DOHH2 (cell line): ENCODE measurements around the gene FGG.

Source experiments
- H3F3A ChIP-seq: fragments of 200-600 bp; sonication (generic), shearing (Covaris generic); 2 replicates; pipeline ENCODE4 v1.6.0; 2016; ENCODE audit warnings: antibody characterized with exemption, mild to moderate bottlenecking; ENCODE audit not compliant: control insufficient read depth, insufficient read depth
- H3K27ac ChIP-seq: fragments of 200-600 bp; sonication (generic); 2 replicates; pipeline ENCODE4 v1.5.1; 2014; ENCODE audit warnings: low read depth, mild to moderate bottlenecking, low read length, moderate library complexity
- H3K27me3 ChIP-seq: fragments of 200-600 bp; sonication (generic); 2 replicates; pipeline ENCODE4 v1.6.1; 2014; ENCODE audit warnings: mild to moderate bottlenecking, low read length, mixed read lengths; ENCODE audit not compliant: control insufficient read depth
- H3K36me3 ChIP-seq: fragments of 200-600 bp; sonication (generic); 2 replicates; pipeline ENCODE4 v1.6.1; 2014; ENCODE audit warnings: mild to moderate bottlenecking, low read length, moderate library complexity, mixed read lengths; ENCODE audit not compliant: control insufficient read depth
- H3K4me1 ChIP-seq: fragments of 200-600 bp; sonication (generic); 2 replicates; pipeline ENCODE4 v1.6.1; 2014; ENCODE audit warnings: mild to moderate bottlenecking, low read length, mixed read lengths; ENCODE audit not compliant: control insufficient read depth
- H3K4me2 ChIP-seq: fragments of 200-600 bp; sonication (generic); 2 replicates; pipeline ENCODE4 v1.6.0; 2014; ENCODE audit warnings: mild to moderate bottlenecking, low read length, moderate library complexity
- H3K4me3 ChIP-seq: fragments of 200-600 bp; sonication (generic); 2 replicates; pipeline ENCODE4 v1.5.1; 2014; ENCODE audit warnings: mild to moderate bottlenecking, low read length, mixed read lengths
- H3K79me2 ChIP-seq: fragments of 200-600 bp; sonication (generic); 2 replicates; pipeline ENCODE4 v1.6.1; 2014; ENCODE audit warnings: mild to moderate bottlenecking, low read length, mixed read lengths; ENCODE audit not compliant: control insufficient read depth
- H3K9me2 ChIP-seq: fragments of 200-600 bp; sonication (generic); replicated peaks from 2 replicates; pipeline ENCODE4 v1.6.1; 2014; ENCODE audit warnings: mild to moderate bottlenecking, low read length, mixed read lengths; ENCODE audit not compliant: control insufficient read depth
- H3K9me3 ChIP-seq: fragments of 200-600 bp; sonication (generic); 2 replicates; pipeline ENCODE4 v1.6.1; 2014; ENCODE audit warnings: antibody characterized with exemption, low read length, mixed read lengths; ENCODE audit not compliant: control insufficient read depth, insufficient read depth
- H4K20me1 ChIP-seq: fragments of 200-600 bp; sonication (generic); 2 replicates; pipeline ENCODE4 v1.6.0; 2014; ENCODE audit warnings: low read depth, mild to moderate bottlenecking, antibody characterized with exemption, low read length, moderate library complexity; ENCODE audit not compliant: control insufficient read depth, insufficient read depth
- CTCF ChIP-seq: fragments of 200-600 bp; sonication (generic); IDR thresholded peaks from one replicate; pipeline ENCODE4 v1.5.1; 2014; ENCODE audit warnings: antibody characterized with exemption, mild to moderate bottlenecking, low read depth, low read length; ENCODE audit not compliant: poor library complexity, severe bottlenecking
- EZH2phosphoT487 ChIP-seq: fragments of 200-600 bp; sonication (generic); IDR thresholded peaks from 2 replicates; pipeline ENCODE4 v1.6.1; 2017; ENCODE audit warnings: borderline replicate concordance, mild to moderate bottlenecking, antibody characterized with exemption, low read length, moderate library complexity, mixed read lengths

FGG gene

DNA sequence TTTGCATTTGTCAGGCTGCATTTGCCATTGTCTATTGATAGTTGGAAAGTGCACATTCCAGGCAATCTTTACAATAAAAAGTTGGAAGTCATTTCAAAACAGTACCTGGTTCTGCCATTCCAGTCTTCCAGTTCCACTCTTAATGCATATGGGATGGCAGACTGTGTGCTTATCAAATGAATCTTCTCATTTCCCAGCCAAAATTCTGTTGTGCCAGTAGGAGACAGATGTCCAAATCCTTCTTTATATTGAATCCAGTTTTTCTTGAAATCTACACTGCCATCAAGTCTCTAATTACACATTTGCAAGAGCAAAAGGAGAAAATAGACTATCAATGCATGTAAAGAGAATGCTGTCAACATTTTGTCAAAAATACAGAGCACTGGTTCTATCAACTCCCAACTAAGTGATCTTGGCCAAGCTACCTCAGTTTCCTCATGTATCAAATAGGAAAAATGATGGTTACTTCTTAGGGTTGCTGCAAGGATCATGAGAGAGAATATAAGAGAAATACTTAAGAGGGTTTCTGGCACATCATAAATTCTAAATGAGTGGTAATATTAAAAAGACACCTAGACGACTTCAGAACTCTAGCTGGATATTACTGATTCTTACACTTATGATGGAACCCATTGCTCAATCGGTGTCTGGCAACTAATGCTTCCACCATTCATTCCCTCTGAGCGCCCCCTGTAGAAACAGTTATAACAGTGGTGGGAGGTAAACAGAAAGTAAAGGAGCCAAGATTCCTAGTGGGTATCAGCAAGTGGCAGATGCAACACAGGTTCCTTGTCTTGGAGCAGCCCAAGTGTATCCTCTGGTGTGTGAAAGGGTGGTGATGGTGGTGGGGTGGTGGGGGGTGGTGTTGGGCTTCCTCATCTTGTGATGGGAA lies 3.8 kb downstream of the FGG start:
- H3K9me3 ChIP-seq = no peaks in the 10 kb centered on the region
- TF ChIP-seq CTCF (no peak), EZH2phosphoT487 (no peak)
- H4K20me1 ChIP-seq = no peaks in the 10 kb centered on the region
- no peaks in the 10 kb centered on the region for H3K36me3 ChIP-seq
- H3K79me2 ChIP-seq = no peaks in the 10 kb centered on the region
- no peaks in the 10 kb centered on the region for H3F3A ChIP-seq
- no peak overlapping the region for H3K4me2 ChIP-seq
- no peak overlapping the region for H3K27ac ChIP-seq
- H3K27me3 ChIP-seq = 0 out of 2 replicates have a peak, but pooled peaks cover 3% of the 10 kb centered on the region
- H3K4me3 ChIP-seq = no peak overlapping the region
- no peaks in the 10 kb centered on the region for H3K9me2 ChIP-seq
- H3K4me1 ChIP-seq = no peaks in the 10 kb centered on the region

DNA sequence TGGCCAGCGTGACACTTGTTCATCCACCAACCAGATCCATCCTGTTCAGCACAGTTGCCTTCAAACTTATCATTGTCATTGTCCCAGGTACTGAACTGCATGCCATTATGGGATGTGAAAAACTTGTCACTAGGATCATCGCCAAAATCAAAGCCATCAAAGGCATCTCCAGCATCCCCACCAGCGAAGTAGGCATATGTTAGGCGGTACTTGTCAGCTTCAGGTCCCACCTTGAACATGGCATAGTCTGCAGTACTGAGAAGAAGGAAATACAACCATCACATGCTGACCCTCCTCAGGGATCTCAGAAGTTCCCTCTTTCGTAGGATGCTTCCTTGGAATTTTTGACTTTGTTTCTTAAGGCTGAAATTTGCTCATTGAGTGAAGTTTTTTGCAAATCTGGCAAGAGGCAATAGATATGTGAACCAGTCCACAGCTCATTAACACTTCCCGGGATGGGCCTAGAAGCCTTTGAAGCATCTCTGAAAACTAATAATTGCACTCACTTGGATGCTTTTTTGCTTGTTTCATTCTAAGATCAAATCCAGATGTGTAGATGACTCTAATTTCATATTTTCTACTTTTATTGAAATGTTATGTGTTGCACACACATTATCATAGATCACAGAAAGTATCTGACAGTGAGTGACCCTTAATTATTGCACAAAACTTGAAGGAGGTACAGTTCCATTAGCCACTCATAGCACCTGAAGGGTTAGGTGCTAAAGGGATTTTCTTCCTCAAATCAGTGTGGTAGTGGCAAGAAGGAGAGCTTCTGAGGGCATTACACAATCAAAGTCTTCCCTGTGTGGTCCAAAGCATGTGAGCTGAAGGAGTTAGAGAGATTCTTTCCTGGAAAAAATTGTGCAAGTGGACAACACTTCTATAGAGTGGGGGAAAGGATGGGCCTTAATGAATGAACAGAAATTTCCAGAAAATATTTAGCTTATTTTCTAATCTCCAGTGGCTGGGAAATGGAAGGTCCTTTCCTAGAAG lies 5.4 kb downstream of the FGG start:
- no peaks in the 10 kb centered on the region for H4K20me1 ChIP-seq
- H3K4me2 ChIP-seq = no peak overlapping the region
- H3K27me3 ChIP-seq = no peaks in the 10 kb centered on the region
- no peaks in the 10 kb centered on the region for H3K9me2 ChIP-seq
- no peaks in the 10 kb centered on the region for H3K9me3 ChIP-seq
- no peak overlapping the region for H3K27ac ChIP-seq
- TF ChIP-seq EZH2phosphoT487 = no peak
- no peak for TF ChIP-seq CTCF
- H3K36me3 ChIP-seq = no peaks in the 10 kb centered on the region
- no peaks in the 10 kb centered on the region for H3K79me2 ChIP-seq
- no peaks in the 10 kb centered on the region for H3K4me1 ChIP-seq
- no peak overlapping the region for H3K4me3 ChIP-seq
- H3F3A ChIP-seq = no peaks in the 10 kb centered on the region

DNA sequence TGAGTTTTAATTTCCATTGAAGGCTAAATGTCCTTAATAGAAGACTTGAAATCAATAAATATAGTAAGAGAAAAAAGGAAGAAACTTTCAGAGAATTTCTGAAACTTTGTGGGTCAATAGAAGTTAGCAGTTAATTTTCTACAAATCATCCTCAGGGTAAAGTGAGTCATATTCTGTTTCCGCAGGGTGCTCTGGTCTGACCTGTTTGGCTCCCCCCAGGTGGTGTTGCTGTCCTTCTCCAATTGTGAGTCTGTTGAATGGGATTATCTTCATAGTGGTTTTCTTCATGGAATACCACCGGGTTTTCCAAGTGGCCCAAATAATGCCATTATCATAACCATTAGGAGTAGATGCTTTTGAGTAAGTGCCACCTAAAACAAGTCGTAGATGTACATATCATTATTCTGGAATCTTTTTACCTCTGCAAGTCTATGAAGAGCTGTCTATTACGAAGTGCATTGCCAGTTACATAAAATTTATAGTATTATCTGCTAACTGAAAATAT lies 7.7 kb downstream of the FGG start:
- Histone ChIP-seq H3K4me3 (no peak overlapping the region), H3K36me3 (no peaks in the 10 kb centered on the region), H4K20me1 (no peaks in the 10 kb centered on the region), H3K4me2 (no peak overlapping the region), H3F3A (no peaks in the 10 kb centered on the region), H3K27ac (no peak overlapping the region), H3K4me1 (no peaks in the 10 kb centered on the region), H3K9me3 (no peaks in the 10 kb centered on the region), H3K27me3 (no peaks in the 10 kb centered on the region), H3K79me2 (no peaks in the 10 kb centered on the region), H3K9me2 (no peaks in the 10 kb centered on the region)
- TF ChIP-seq CTCF = no peak
